K562 (cell line): ENCODE results near the gene MALAT1. TPM values are rescaled to one million over a fixed set of nuclear protein-coding genes. Genes with fewer than 3 reads are reported as not detected.

ENCODE experiments used
- ATF2 ChIP-seq: sonication (generic); formaldehyde crosslinking; IDR thresholded peaks from 2 replicates; pipeline ENCODE4 v1.8.1; 2022; ENCODE audit warnings: missing genetic modification reagents
- ATF4 ChIP-seq: fragments of 450-650 bp; formaldehyde crosslinking; IDR thresholded peaks from 2 replicates; pipeline ENCODE4 v1.4.0; 2022; ENCODE audit warnings: mild to moderate bottlenecking, moderate library complexity
- BMI1 ChIP-seq: fragments of 150-350 bp; IDR thresholded peaks from 2 replicates; pipeline ENCODE4 v1.6.1; 2014; ENCODE audit warnings: low read length
- CCAR2 ChIP-seq: fragments of 200-400 bp; formaldehyde crosslinking; IDR thresholded peaks from 2 replicates; pipeline ENCODE4 v1.6.1; 2017; ENCODE audit warnings: mild to moderate bottlenecking, low read depth, low read length
- CREBBP ChIP-seq: IDR thresholded peaks from one replicate; pipeline ENCODE4 v1.6.1; 2012; ENCODE audit warnings: low read depth, mild to moderate bottlenecking, control low read depth, inconsistent platforms, low read length
- EP400 ChIP-seq: fragments of 450-650 bp; IDR thresholded peaks from 2 replicates; pipeline ENCODE4 v1.6.1; 2017; ENCODE audit warnings: antibody characterized with exemption, mild to moderate bottlenecking, moderate library complexity
- NCOA4 ChIP-seq: fragments of 450-650 bp; IDR thresholded peaks from 2 replicates; pipeline ENCODE4 v1.6.1; 2018; ENCODE audit warnings: mild to moderate bottlenecking; ENCODE audit not compliant: partially characterized antibody
- POLR2A ChIP-seq: fragments of 450-650 bp; conservative IDR thresholded peaks from 2 replicates; pipeline ENCODE4 v1.6.1; 2016
- SIN3A ChIP-seq, 2 experiments: fragments of 150-350 bp in 1 of 2; IDR thresholded peaks; 2 replicates each; pipeline ENCODE4 v1.6.1; 2011 to 2016; ENCODE audit warnings: borderline replicate concordance in 2 of 2, low read depth in 2 of 2, low read length in 2 of 2, mild to moderate bottlenecking in 2 of 2, moderate library complexity in 2 of 2; ENCODE audit not compliant: control insufficient read depth in 1 of 2
- SMAD1 ChIP-seq: fragments of 150-350 bp; IDR thresholded peaks from 2 replicates; pipeline ENCODE4 v1.6.1; 2014; ENCODE audit warnings: low read length, low read depth; ENCODE audit not compliant: partially characterized antibody
- SMAD2 ChIP-seq: fragments of 150-350 bp; IDR thresholded peaks from 2 replicates; pipeline ENCODE4 v1.6.1; 2014; ENCODE audit warnings: low read depth, mild to moderate bottlenecking, low read length
- TCFL5 ChIP-seq: fragments of 250-450 bp; sonication (Bioruptor Pico); conservative IDR thresholded peaks from 2 replicates; pipeline ENCODE4 v1.6.1; 2021; ENCODE audit warnings: mild to moderate bottlenecking, moderate library complexity, matching md5 sums
- ZNF318 ChIP-seq, 2 experiments: fragments of 450-650 bp; IDR thresholded peaks; 2 replicates each; pipeline ENCODE4 v1.6.1; 2016; ENCODE audit warnings: mild to moderate bottlenecking in 2 of 2, borderline replicate concordance in 1 of 2, low read depth in 1 of 2, moderate library complexity in 1 of 2
- ZNF384 ChIP-seq: IDR thresholded peaks from 2 replicates; pipeline ENCODE4 v1.6.1; 2012; ENCODE audit warnings: low read depth, low read length, improper control_type of control experiment
- ZNF445 ChIP-seq: fragments of 250-450 bp; sonication (Bioruptor Pico); IDR thresholded peaks from 2 replicates; pipeline ENCODE4 v1.4.0; 2020; ENCODE audit warnings: low read depth, mild to moderate bottlenecking, moderate library complexity
- ZNF644 ChIP-seq: fragments of 200-800 bp; sonication (Bioruptor generic); IDR thresholded peaks from 2 replicates; pipeline ENCODE4 v1.6.1; 2016; ENCODE audit warnings: low read depth, missing genetic modification characterization, missing compliant biosample characterization
- ZNF785 ChIP-seq: fragments of 250-450 bp; sonication (Bioruptor Pico); IDR thresholded peaks from 2 replicates; pipeline ENCODE4 v1.4.0; 2020; ENCODE audit warnings: mild to moderate bottlenecking
- polyA plus RNA-seq, 8 experiments: library from polyadenylated mRNA; depleted of rRNA in 4 of 8; stranded (reverse) in 5 of 8; unstranded in 3 of 8; fragments of >200 nt; fragmentation: Nextera tagmentation in 2 of 8; fragmentation: Illumina TruSeq in 1 of 8; extraction: Ambion mirVana in 2 of 8; extraction: Trizol in 1 of 8; gene quantifications; 2 replicates each; pipeline versions ENCODE4 v1.2.1 to v1.2.3, GENCODE V29; 2011 to 2014; ENCODE audit warnings: inconsistent platforms in 1 of 8, missing spikeins in 1 of 8
- total RNA-seq, 7 experiments: library from RNA; depleted of rRNA in 6 of 7; stranded (reverse); fragments of >200 nt in 6 of 7; fragmentation: Illumina TruSeq in 2 of 7; extraction: Trizol in 2 of 7; gene quantifications; 2 replicates each; pipeline versions ENCODE4 v1.2.1 to v1.2.3, GENCODE V29; 2011 to 2021; ENCODE audit warnings: low replicate concordance in 1 of 7

MALAT1 gene
- total and polyA plus RNA-seq, 9 of the 15 experiments (the other 6 are each of a cell fraction or from before 2014, with no cell fraction given) = 363 to 8,715 (median 2,351) TPM

GRCh38 chr11:65479184-65480145 is 19.4 kb upstream of the MALAT1 start (continued):
- TF ChIP-seq ZNF785 (CRISPR knock-in tag) = no peak
- TF ChIP-seq BMI1 = no peak
- TF ChIP-seq CCAR2 = no peak
- no peak for TF ChIP-seq ATF2 (CRISPR knock-in tag)
- 0 out of 4 replicates have a peak, but pooled peaks of 1 of the 2 experiments have one; percentile 24 for TF ChIP-seq SIN3A (IDR thresholded peaks at IDR 0.05; ENCODE audit: borderline replicate concordance in 2 of 2, control insufficient read depth in 1 of 2, low read depth in 2 of 2, low read length in 2 of 2)
- TF ChIP-seq ZNF445 (CRISPR knock-in tag) = 0 out of 2 replicates have a peak, but pooled peaks have one; percentile 15
- TF ChIP-seq ATF4 (CRISPR knock-in tag) = 0 out of 2 replicates have a peak, but pooled peaks have one; percentile 6
- TF ChIP-seq CREBBP = no peak
- no peak for TF ChIP-seq SMAD2
- no peak for TF ChIP-seq ZNF318 (IDR thresholded peaks at IDR 0.05; ENCODE audit: borderline replicate concordance in 1 of 2, low read depth in 1 of 2)
- TF ChIP-seq SMAD1 = peak; percentile 32
- TF ChIP-seq TCFL5 (CRISPR knock-in tag) = no peak
- 0 out of 2 replicates have a peak, but pooled peaks have one; percentile 9 for TF ChIP-seq POLR2A
- TF ChIP-seq ZNF384 = no peak
- no peak; the same call in 1 of the 2 replicates for TF ChIP-seq EP400
- TF ChIP-seq NCOA4 = no peak
- TF ChIP-seq ZNF644 (tag) = peak; percentile 52; the same call in 1 of the 2 replicates
